NT2/D1 (cell line): ENCODE measurements around the gene FAM53B.

Source experiments
- SUZ12 ChIP-seq: IDR thresholded peaks from 2 replicates; pipeline ENCODE4 v1.6.1; 2011; ENCODE audit not compliant: insufficient read length, insufficient read depth; ENCODE audit errors: extremely low read depth
- YY1 ChIP-seq: IDR thresholded peaks from 2 replicates; pipeline ENCODE4 v1.6.1; 2011; ENCODE audit not compliant: insufficient read length, insufficient read depth
- ZNF274 ChIP-seq: IDR thresholded peaks from 2 replicates; pipeline ENCODE4 v1.6.1; 2011; ENCODE audit warnings: mild to moderate bottlenecking, low read depth, low read length

GRCh38 chr10:124611738-124612137, 132.4 kb downstream of the FAM53B start:
- TF ChIP-seq YY1 (no peak), ZNF274 (no peak), SUZ12 (no peak)
